Astrocyte (in vitro differentiated cells and primary cell): ENCODE measurements around the gene FCRLA. TPM values are rescaled to one million over a fixed set of nuclear protein-coding genes. Genes with fewer than 3 reads are reported as not detected.

Source experiments
- DNase-seq: peaks from one replicate; pipeline ENCODE4 v3.0.0-alpha.2; 2010; ENCODE audit warnings: low read depth
- FAIRE-seq: peaks from 2 replicates; lab custom pipeline; 2011; peaks lifted over from hg19 to GRCh38; lab: Jason Lieb, UNC
- H2AFZ ChIP-seq: 2 replicates; pipeline ENCODE4 v1.6.0; 2012; ENCODE audit warnings: low read depth, low read length, inconsistent platforms
- H3K27ac ChIP-seq: 2 replicates; pipeline ENCODE4 v1.5.1; 2011; ENCODE audit warnings: low read depth, low read length, inconsistent platforms
- H3K27me3 ChIP-seq: 2 replicates; pipeline ENCODE4 v1.6.0; 2011; ENCODE audit warnings: low read length, inconsistent platforms; ENCODE audit not compliant: insufficient read depth
- H3K36me3 ChIP-seq: 2 replicates; pipeline ENCODE4 v1.5.1; 2011; ENCODE audit warnings: low read length, inconsistent platforms; ENCODE audit not compliant: insufficient read depth
- H3K4me1 ChIP-seq: 2 replicates; pipeline ENCODE4 v1.5.1; 2011; ENCODE audit warnings: low read length, inconsistent platforms; ENCODE audit not compliant: insufficient read depth
- H3K4me2 ChIP-seq: 2 replicates; pipeline ENCODE4 v1.6.0; 2012; ENCODE audit warnings: low read length, inconsistent platforms
- H3K4me3 ChIP-seq: 2 replicates; pipeline ENCODE4 v1.5.1; 2011; ENCODE audit warnings: low read depth, mild to moderate bottlenecking, low read length, inconsistent platforms; ENCODE audit not compliant: insufficient read depth
- H3K79me2 ChIP-seq: 2 replicates; pipeline ENCODE4 v1.6.0; 2012; ENCODE audit warnings: mild to moderate bottlenecking, low read length, inconsistent platforms; ENCODE audit not compliant: insufficient read depth
- H3K9ac ChIP-seq: 2 replicates; pipeline ENCODE4 v1.6.0; 2012; ENCODE audit warnings: mild to moderate bottlenecking, low read length, inconsistent platforms
- H3K9me3 ChIP-seq: 2 replicates; pipeline ENCODE4 v1.5.1; 2012; ENCODE audit warnings: low read depth, mild to moderate bottlenecking, low read length, inconsistent platforms; ENCODE audit not compliant: insufficient read depth
- H4K20me1 ChIP-seq: 2 replicates; pipeline ENCODE4 v1.6.0; 2012; ENCODE audit warnings: low read length, inconsistent platforms; ENCODE audit not compliant: insufficient read depth
- H3K27ac Mint-ChIP-seq: one replicate; pipeline ENCODE4 v1.8.0; 2021; ENCODE audit warnings: mild to moderate bottlenecking, mixed read lengths; ENCODE audit not compliant: unreplicated experiment
- H3K27me3 Mint-ChIP-seq: one replicate; pipeline ENCODE4 v1.8.0; 2021; ENCODE audit warnings: low read depth, mixed read lengths; ENCODE audit not compliant: unreplicated experiment
- H3K36me3 Mint-ChIP-seq: one replicate; pipeline ENCODE4 v1.8.0; 2021; ENCODE audit warnings: low read depth, mixed read lengths; ENCODE audit not compliant: unreplicated experiment
- H3K4me1 Mint-ChIP-seq: one replicate; pipeline ENCODE4 v1.8.0; 2021; ENCODE audit warnings: low read depth, mixed read lengths; ENCODE audit not compliant: unreplicated experiment
- H3K4me3 Mint-ChIP-seq: one replicate; pipeline ENCODE4 v1.8.0; 2021; ENCODE audit warnings: mild to moderate bottlenecking, moderate library complexity, mixed read lengths; ENCODE audit not compliant: unreplicated experiment
- H3K9me3 Mint-ChIP-seq: one replicate; pipeline ENCODE4 v1.8.0; 2021; ENCODE audit warnings: mild to moderate bottlenecking, mixed read lengths; ENCODE audit not compliant: unreplicated experiment
- CTCF ChIP-seq: IDR thresholded peaks from 2 replicates; pipeline ENCODE4 v1.5.1; 2011; ENCODE audit warnings: low read depth, mild to moderate bottlenecking, inconsistent platforms, low read length, moderate library complexity; ENCODE audit not compliant: insufficient read depth
- EZH2 ChIP-seq: IDR thresholded peaks from 2 replicates; pipeline ENCODE4 v1.6.1; 2012; ENCODE audit warnings: mild to moderate bottlenecking, low read length, inconsistent platforms; ENCODE audit not compliant: insufficient read depth
- total RNA-seq: library from RNA; stranded (reverse); gene quantifications from 2 replicates; pipeline ENCODE4 v1.2.1, GENCODE V29; 2021

Gene FCRLA
- total RNA-seq, 1 donor from 2014 or later: 0.45 TPM

GRCh38 chr1:161739865-161740566 lies 33.0 kb downstream of the FCRLA start:
- Histone ChIP-seq H3K4me1 (peaks cover 8% of the 10 kb centered on the region), H3K36me3 (no peaks in the 10 kb centered on the region), H3K27ac (no peak overlapping the region), H2AFZ (no peak overlapping the region), H3K4me2 (no peak overlapping the region), H3K27me3 (no peaks in the 10 kb centered on the region), H3K9me3 (no peaks in the 10 kb centered on the region), H3K9ac (no peak overlapping the region), H3K4me3 (no peak overlapping the region), H4K20me1 (no peaks in the 10 kb centered on the region), H3K79me2 (no peaks in the 10 kb centered on the region)
- H3K27ac Mint-ChIP-seq: no peak overlapping the region
- FAIRE-seq (no peak), DNase-seq (no peak)
- no peaks in the 10 kb centered on the region for H3K36me3 Mint-ChIP-seq
- H3K27me3 Mint-ChIP-seq: peaks cover 13% of the 10 kb centered on the region
- peaks cover 2% of the 10 kb centered on the region for H3K9me3 Mint-ChIP-seq
- TF ChIP-seq EZH2 (no peak), CTCF (no peak)
- H3K4me1 Mint-ChIP-seq: peaks cover 10% of the 10 kb centered on the region
- no peak overlapping the region for H3K4me3 Mint-ChIP-seq

GRCh38 chr1:161740921-161741320 lies 33.9 kb downstream of the FCRLA start:
- Histone ChIP-seq H3K9me3 (no peaks in the 10 kb centered on the region), H3K36me3 (no peaks in the 10 kb centered on the region), H3K4me3 (no peak overlapping the region), H3K27ac (no peak overlapping the region), H3K4me2 (no peak overlapping the region), H2AFZ (no peak overlapping the region), H4K20me1 (no peaks in the 10 kb centered on the region), H3K9ac (no peak overlapping the region), H3K4me1 (peaks cover 8% of the 10 kb centered on the region), H3K79me2 (no peaks in the 10 kb centered on the region), H3K27me3 (no peaks in the 10 kb centered on the region)
- peaks cover 2% of the 10 kb centered on the region for H3K9me3 Mint-ChIP-seq
- FAIRE-seq (no peak), DNase-seq (no peak)
- H3K36me3 Mint-ChIP-seq: no peaks in the 10 kb centered on the region
- no peak for TF ChIP-seq EZH2
- TF ChIP-seq CTCF: no peak
- peaks cover 12% of the 10 kb centered on the region for H3K27me3 Mint-ChIP-seq
- no peak overlapping the region for H3K27ac Mint-ChIP-seq
- H3K4me3 Mint-ChIP-seq: no peak overlapping the region
- peaks cover 10% of the 10 kb centered on the region for H3K4me1 Mint-ChIP-seq

DNA sequence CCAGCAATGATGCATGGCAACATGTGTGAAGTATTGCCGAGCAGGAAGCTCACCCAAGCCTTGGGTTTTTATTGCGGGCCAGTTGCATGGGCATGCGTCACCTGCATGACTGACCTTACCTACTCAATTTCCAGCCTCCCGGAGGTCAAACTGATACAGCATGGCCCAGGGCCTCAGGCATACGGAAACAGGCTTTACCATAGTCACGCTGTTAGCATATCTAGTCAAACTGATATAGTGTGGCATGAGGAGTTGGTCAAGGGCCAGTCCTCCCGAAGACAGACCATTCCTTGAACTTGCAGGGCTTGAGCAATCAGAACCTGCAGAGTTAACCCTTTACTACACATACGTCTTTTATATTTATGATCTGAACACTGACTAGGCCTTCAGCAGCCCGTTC lies 36.2 kb downstream of the FCRLA start:
- Histone ChIP-seq H3K4me2 (no peak overlapping the region), H2AFZ (no peak overlapping the region), H3K36me3 (no peaks in the 10 kb centered on the region), H3K79me2 (no peaks in the 10 kb centered on the region), H3K4me3 (no peak overlapping the region), H4K20me1 (no peaks in the 10 kb centered on the region), H3K27ac (no peak overlapping the region), H3K27me3 (no peaks in the 10 kb centered on the region), H3K9me3 (no peaks in the 10 kb centered on the region), H3K9ac (no peak overlapping the region), H3K4me1 (no peaks in the 10 kb centered on the region)
- Mint-ChIP-seq H3K9me3 (peaks cover 2% of the 10 kb centered on the region), H3K36me3 (no peaks in the 10 kb centered on the region), H3K27ac (no peak overlapping the region), H3K4me3 (no peak overlapping the region), H3K27me3 (peaks cover 7% of the 10 kb centered on the region), H3K4me1 (peaks cover 9% of the 10 kb centered on the region)
- DNase-seq (no peak), FAIRE-seq (no peak)
- TF ChIP-seq EZH2 (no peak), CTCF (no peak)
